T47D (cell line): ENCODE data around the gene USP2.
"Not testable (repeated sequence)": the region's sequence is repeated elsewhere in the genome, so short reads cannot be mapped to it uniquely, and the experiment has no call there.

ENCODE experiments used
- DNase-seq, 2 experiments: peaks; one replicate each; pipeline versions ENCODE4 v3.0.0 to v3.0.0-alpha.2; 2011 to 2012; ENCODE audit warnings: low read depth in 1 of 2, low spot score in 1 of 2
- JUND ChIP-seq: IDR thresholded peaks from 2 replicates; pipeline ENCODE4 v1.6.1; 2012; ENCODE audit warnings: low read depth
- in situ Hi-C: cut with HindIII; loops from 2 replicates; pipeline ENCODE4 v1.10.0; 2016; ENCODE audit warnings: low sequenced_read_pairs, low pct_unique_long_range_greater_than_20kb

Gene USP2

GRCh38 chr11:119419246-119419645 lies 37.8 kb upstream of the USP2 start:
- no peak for DNase-seq
- in situ Hi-C loops, result no loop called here
- TF ChIP-seq JUND, result no peak

GRCh38 chr11:119418759-119419158 lies 37.3 kb upstream of the USP2 start:
- in situ Hi-C loops, result no loop called here
- DNase-seq, result no peak
- TF ChIP-seq JUND, result no peak

GRCh38 chr11:119417726-119418540 lies 36.4 kb upstream of the USP2 start:
- peak in 1 of 2 experiments; percentile 42 for DNase-seq
- TF ChIP-seq JUND, result no peak
- in situ Hi-C loops, result no loop called here

GRCh38 chr11:119416606-119417580 lies 35.4 kb upstream of the USP2 start:
- TF ChIP-seq JUND, result no peak
- DNase-seq, result no peak
- in situ Hi-C loops, result no loop called here

- in situ Hi-C loops, result no loop called here
- no peak for TF ChIP-seq JUND
- DNase-seq, result no peak
Observed at GRCh38 chr11:119415966-119416365, 34.5 kb upstream of the USP2 start.

- no peak for TF ChIP-seq JUND
- no peak for DNase-seq
- in situ Hi-C loops, result no loop called here
Observed at GRCh38 chr11:119415517-119415916, 34.0 kb upstream of the USP2 start.

- in situ Hi-C loops, result no loop called here
- no peak for TF ChIP-seq JUND
- no peak for DNase-seq
Observed at GRCh38 chr11:119414734-119415133, 33.2 kb upstream of the USP2 start.

- TF ChIP-seq JUND, result no peak
- DNase-seq, result no peak
- in situ Hi-C loops, result no loop called here
Observed at GRCh38 chr11:119414321-119414720, 32.8 kb upstream of the USP2 start.

GRCh38 chr11:119412072-119412471 lies 30.6 kb upstream of the USP2 start:
- no peak for DNase-seq
- in situ Hi-C loops, result no loop called here
- TF ChIP-seq JUND, result no peak

GRCh38 chr11:119410501-119410900 lies 29.0 kb upstream of the USP2 start:
- in situ Hi-C loops, result no loop called here
- TF ChIP-seq JUND, result no peak

GRCh38 chr11:119409731-119410130 lies 28.2 kb upstream of the USP2 start:
- DNase-seq, result no peak
- no peak for TF ChIP-seq JUND
- in situ Hi-C loops, result no loop called here

More at GRCh38 chr11:119410501-119410900, 29.0 kb upstream of the USP2 start:
- no peak for DNase-seq

- in situ Hi-C loops, result no loop called here
- no peak for TF ChIP-seq JUND
- DNase-seq, result no peak
Observed at GRCh38 chr11:119406005-119406404, 24.5 kb upstream of the USP2 start.

GRCh38 chr11:119405448-119405847 lies 24.0 kb upstream of the USP2 start:
- DNase-seq, in situ Hi-C loops: not testable (repeated sequence)
